HUES64 (cell line): ENCODE results near the gene KDM2A.
"Not testable (repeated sequence)": the region's sequence is repeated elsewhere in the genome, so short reads cannot be mapped to it uniquely, and the experiment has no call there.

Source experiments
- H3K27ac ChIP-seq: 2 replicates; pipeline ENCODE4 v1.7.0; 2013; ENCODE audit warnings: low read depth, low read length, inconsistent platforms
- H3K27me3 ChIP-seq: 2 replicates; pipeline ENCODE4 v1.6.1; 2013; ENCODE audit warnings: mild to moderate bottlenecking, low read length; ENCODE audit not compliant: insufficient read depth
- H3K36me3 ChIP-seq: 2 replicates; pipeline ENCODE4 v1.6.1; 2013; ENCODE audit warnings: mild to moderate bottlenecking, low read length; ENCODE audit not compliant: insufficient read depth
- H3K4me1 ChIP-seq: 2 replicates; pipeline ENCODE4 v1.6.1; 2013; ENCODE audit warnings: mild to moderate bottlenecking, low read length, moderate library complexity; ENCODE audit not compliant: insufficient read depth
- H3K4me3 ChIP-seq: 2 replicates; pipeline ENCODE4 v1.5.1; 2013; ENCODE audit warnings: mild to moderate bottlenecking, low read length, moderate library complexity
- H3K9ac ChIP-seq: 2 replicates; pipeline ENCODE4 v1.6.1; 2013; ENCODE audit warnings: mild to moderate bottlenecking, low read depth, low read length
- H3K9me3 ChIP-seq: 2 replicates; pipeline ENCODE4 v1.6.1; 2013; ENCODE audit warnings: low read depth, low read length; ENCODE audit not compliant: insufficient read depth
- WGBS: fragments of 150-250, 120-280 bp; methylation state at CpG from one replicate; pipeline ENCODE4 v1.1.7; 2013; ENCODE audit warnings: missing lambda C conversion rate; 5-methylcytosine and 5-hydroxymethylcytosine counted together

Gene KDM2A

DNA sequence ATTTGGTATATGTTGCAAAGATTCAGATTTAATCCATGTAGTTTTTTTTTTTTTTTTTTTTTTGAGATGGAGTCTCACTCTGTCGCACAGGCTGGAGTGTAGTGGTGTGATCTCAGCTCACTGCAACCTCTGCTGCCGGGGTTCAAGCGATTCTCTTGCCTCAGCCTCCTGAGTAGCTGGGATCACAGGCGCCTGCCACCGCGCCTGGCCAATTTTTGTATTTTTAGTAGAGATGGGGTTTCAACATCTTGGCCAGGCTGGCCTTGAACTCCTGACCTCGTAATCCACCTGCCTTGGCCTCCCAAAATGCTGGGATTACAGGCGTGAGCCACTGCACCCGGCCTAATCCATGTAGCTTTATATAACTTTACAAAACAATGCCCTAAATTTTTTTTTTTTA, 49.8 kb downstream of the KDM2A start:
- not testable (repeated sequence) for H3K27me3 ChIP-seq, H3K27ac ChIP-seq, H3K9ac ChIP-seq, H3K36me3 ChIP-seq, H3K4me1 ChIP-seq, H3K9me3 ChIP-seq, H3K4me3 ChIP-seq
- 96% methylated on average over 9 of the region's 9 CpGs for WGBS

DNA sequence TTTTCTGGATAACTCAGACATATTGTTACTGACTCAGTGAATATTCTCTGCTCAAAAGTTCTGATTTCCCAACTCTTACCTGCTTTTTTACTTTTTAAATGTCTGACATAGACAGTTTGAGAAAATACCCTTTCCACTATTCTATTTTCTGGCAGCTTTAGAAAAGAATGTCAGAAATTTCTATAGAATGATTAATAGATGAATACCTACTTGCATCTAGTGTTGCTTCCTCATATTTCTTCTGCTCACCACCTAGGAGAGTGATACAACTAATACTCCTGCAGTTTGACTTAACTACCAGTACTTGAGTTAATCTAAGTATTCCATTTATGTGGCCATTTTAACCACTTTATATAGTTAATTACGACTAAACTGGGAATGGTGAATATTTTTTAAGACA, 55.2 kb downstream of the KDM2A start:
- H3K9me3 ChIP-seq: no peaks in the 10 kb centered on the region
- H3K4me3 ChIP-seq: no peak overlapping the region
- no peaks in the 10 kb centered on the region for H3K4me1 ChIP-seq
- H3K27ac ChIP-seq: no peak overlapping the region
- no CpG with 5 or more reads among the region's 1 CpG for WGBS
- peaks cover 13% of the 10 kb centered on the region; the same call in 1 of the 2 replicates for H3K36me3 ChIP-seq
- no peak overlapping the region for H3K9ac ChIP-seq
- H3K27me3 ChIP-seq: no peaks in the 10 kb centered on the region

DNA sequence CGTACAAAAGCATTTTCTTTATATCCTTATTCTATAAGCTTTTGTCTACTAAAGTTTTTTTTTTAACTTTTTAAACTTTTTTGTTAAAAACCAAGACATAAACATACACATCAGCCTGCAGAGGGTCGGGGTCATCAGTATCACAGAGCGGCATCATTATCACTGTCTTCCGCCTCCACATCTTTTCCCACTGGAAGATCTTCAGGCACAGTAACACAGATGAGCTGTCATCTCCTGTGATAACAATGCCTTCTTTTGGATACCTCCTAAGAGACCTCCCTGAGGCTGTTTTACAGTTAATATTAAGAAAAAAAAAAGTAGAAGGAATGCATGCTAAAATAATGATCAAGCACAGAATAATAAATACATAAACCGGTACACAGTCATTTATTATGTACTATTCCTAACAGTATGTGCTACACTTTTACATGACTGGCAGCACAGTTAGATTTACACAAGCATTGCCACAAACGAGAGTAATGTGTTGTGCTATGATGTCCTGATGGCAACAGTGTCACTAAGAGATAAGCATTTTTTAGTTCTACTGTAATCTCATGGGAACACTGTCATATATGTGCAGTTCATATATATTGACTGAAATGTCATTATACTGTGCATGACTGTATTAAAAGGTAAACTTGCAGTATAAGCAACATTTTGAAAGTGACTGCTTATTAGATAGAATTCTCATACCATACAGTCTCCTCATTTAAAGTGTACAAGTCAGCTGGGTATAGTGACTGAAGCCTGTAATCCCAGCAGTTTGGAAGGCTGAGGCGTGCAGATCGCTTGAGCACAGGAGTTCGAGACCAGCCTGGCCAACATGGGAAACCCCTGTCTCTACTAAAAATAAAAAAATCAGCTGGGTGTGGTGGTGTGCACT, 58.6 kb downstream of the KDM2A start:
- Histone ChIP-seq H3K27me3 (no peaks in the 10 kb centered on the region), H3K4me3 (no peak overlapping the region), H3K27ac (no peak overlapping the region), H3K4me1 (no peaks in the 10 kb centered on the region), H3K36me3 (peaks cover 42% of the 10 kb centered on the region), H3K9me3 (no peaks in the 10 kb centered on the region), H3K9ac (no peak overlapping the region)
- 94% methylated on average over 9 of the region's 9 CpGs for whole genome bisulfite sequencing

DNA sequence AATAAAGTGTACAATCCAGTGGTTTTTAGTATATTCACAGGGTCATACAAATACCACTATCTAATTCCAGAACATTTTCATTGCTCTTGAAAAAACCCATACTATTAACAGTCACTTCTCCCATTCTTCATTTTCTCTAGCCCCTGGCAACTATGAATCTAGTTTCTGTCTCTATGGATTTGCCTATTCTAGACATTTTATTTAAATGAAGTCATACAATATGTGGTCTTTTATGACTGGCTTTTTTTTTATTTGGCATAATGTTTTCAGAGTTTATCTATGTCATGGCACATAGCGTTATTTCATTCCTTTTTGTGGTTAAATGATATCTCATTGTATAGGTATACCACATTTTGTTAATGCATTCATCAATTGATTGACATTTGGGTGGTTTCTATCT, 59.4 kb downstream of the KDM2A start:
- WGBS: 100% methylated on average over 1 of the region's 1 CpG
- no peaks in the 10 kb centered on the region for H3K4me1 ChIP-seq
- H3K27me3 ChIP-seq: no peaks in the 10 kb centered on the region
- H3K4me3 ChIP-seq: no peak overlapping the region
- H3K36me3 ChIP-seq: peaks cover 50% of the 10 kb centered on the region
- no peak overlapping the region for H3K27ac ChIP-seq
- no peaks in the 10 kb centered on the region for H3K9me3 ChIP-seq
- H3K9ac ChIP-seq: no peak overlapping the region

DNA sequence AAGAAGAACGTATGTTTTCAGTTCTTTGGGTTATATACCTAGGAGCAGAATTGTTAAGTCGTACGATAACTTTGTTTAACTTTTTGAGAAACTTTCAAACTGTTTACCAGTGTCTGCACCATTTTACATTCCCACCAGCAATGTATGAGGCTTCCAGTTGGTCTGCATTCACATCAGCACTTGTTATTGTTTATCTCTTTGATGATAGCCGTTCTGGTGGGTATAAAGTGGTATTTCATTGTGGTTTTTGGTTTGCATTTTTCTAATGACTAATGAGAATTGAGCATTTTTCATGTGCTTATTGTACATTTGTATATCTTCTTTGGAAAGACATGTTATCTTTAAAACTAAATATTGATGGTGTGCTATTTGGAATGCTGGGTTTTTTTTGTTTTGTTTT, 59.8 kb downstream of the KDM2A start:
- Histone ChIP-seq H3K4me3 (no peak overlapping the region), H3K4me1 (no peaks in the 10 kb centered on the region), H3K9ac (no peak overlapping the region), H3K27me3 (no peaks in the 10 kb centered on the region), H3K36me3 (peaks cover 54% of the 10 kb centered on the region), H3K27ac (no peak overlapping the region), H3K9me3 (no peaks in the 10 kb centered on the region)
- 90% methylated on average over 4 of the region's 4 CpGs for WGBS

DNA sequence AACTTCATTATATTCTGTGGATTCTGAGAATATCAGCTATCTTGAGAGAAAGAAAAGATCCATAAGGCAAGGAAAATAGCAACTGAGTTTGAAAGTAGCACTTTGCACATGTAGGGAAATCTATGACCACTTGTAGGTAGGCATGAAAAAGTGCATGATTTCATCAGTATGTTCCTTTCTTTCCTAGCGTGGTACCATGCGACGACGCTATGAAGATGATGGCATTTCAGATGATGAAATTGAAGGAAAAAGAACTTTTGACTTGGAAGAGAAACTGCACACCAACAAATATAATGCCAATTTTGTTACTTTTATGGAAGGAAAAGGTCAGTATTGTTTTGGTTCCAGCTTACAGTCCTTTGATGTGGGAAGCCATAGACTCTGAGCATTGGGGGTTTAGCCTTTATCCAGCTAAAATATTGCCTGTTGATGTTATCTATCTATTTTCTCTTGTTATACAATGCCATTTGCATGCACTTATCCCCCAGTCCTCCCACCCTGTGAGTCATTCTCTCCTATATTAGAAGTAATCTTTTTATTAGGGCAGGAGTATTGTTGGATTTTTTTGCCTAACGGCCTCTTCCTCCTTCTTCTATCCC, 60.9 kb downstream of the KDM2A start:
- WGBS: 89% methylated on average over 4 of the region's 5 CpGs

DNA sequence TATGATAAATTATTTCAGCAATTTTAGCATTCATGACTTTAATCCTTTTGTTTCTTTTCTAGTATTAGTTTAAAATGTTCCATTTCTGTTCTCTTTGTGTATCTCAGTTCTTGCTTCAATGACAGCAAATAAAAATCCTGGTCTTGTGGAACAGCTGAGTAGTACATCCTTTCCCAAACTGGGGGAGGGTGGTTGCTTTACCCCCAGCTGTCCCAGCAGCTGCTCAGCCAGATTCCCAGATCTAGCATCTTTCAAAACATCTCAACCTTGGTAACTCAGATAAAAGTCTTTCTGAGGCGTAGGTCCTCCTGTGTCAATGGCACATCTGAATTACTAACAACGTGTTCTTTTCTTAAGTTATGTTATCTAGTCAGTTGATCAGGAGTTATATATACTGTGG, 75.0 kb downstream of the KDM2A start:
- Histone ChIP-seq H3K9ac (no peak overlapping the region), H3K36me3 (peaks cover 38% of the 10 kb centered on the region), H3K9me3 (no peaks in the 10 kb centered on the region), H3K27me3 (no peaks in the 10 kb centered on the region), H3K27ac (no peak overlapping the region), H3K4me3 (no peak overlapping the region), H3K4me1 (peaks cover 16% of the 10 kb centered on the region)
- WGBS: 100% methylated on average over 2 of the region's 2 CpGs

More for the DNA sequence above, 60.9 kb downstream of the KDM2A start:
- H3K4me3 ChIP-seq: no peak overlapping the region
- no peak overlapping the region for H3K9ac ChIP-seq
- H3K27me3 ChIP-seq: no peaks in the 10 kb centered on the region
- H3K4me1 ChIP-seq: no peaks in the 10 kb centered on the region
- no peaks in the 10 kb centered on the region for H3K9me3 ChIP-seq
- peaks cover 60% of the 10 kb centered on the region for H3K36me3 ChIP-seq
- no peak overlapping the region for H3K27ac ChIP-seq

DNA sequence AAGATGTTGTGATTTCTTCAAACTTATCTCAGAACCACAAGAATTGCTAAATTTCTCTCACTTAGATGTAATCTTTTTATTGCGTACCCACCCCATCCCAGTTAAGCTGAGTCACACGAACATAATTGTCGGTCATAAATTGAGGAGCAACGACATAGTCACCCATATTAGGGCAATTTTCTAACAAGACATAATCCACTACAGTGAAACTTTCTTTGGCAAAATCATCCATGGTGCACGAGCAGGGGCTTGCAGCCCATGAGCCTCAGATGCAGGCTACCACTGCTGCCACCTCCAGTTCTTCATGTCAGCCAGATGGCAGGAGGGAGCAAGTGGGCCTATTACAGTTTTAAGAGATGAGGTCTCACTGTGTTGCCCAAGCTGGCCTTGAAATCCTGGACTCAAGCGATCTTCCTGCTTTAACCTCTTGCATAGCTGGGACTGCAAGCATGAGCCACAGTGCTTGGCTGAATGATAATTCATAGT, 77.0 kb downstream of the KDM2A start:
- Histone ChIP-seq H3K27ac (no peak overlapping the region), H3K9ac (no peak overlapping the region), H3K4me3 (no peak overlapping the region), H3K27me3 (no peaks in the 10 kb centered on the region), H3K36me3 (peaks cover 45% of the 10 kb centered on the region), H3K4me1 (peaks cover 16% of the 10 kb centered on the region), H3K9me3 (no peaks in the 10 kb centered on the region)
- 92% methylated on average over 6 of the region's 6 CpGs for WGBS

DNA sequence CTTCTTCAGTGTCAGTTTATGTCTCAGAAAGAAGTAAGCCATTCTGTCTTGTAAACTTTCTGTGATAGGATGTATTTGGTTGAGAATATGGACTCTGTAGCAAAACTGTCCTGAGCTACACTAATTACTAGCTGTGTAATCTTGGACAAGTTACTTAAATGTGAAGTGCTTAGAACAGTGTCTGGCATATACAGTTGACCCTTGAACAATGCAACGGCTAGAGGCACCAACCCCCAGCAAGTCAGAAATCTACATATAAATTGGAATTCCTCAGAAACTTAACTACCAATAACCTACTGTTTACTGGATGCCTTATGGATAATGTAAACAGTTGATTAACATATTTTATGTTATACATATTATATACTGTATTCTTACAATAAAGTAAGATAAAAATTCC, 78.5 kb downstream of the KDM2A start:
- Histone ChIP-seq H3K36me3 (peaks cover 42% of the 10 kb centered on the region), H3K9me3 (no peaks in the 10 kb centered on the region), H3K9ac (0 out of 2 replicates have a peak overlapping the region, but pooled peaks have one; percentile 20), H3K27me3 (no peaks in the 10 kb centered on the region), H3K4me1 (peaks cover 16% of the 10 kb centered on the region), H3K4me3 (no peak overlapping the region), H3K27ac (peak overlapping the region; percentile 61)
- 50% methylated on average over 1 of the region's 1 CpG for whole genome bisulfite sequencing

DNA sequence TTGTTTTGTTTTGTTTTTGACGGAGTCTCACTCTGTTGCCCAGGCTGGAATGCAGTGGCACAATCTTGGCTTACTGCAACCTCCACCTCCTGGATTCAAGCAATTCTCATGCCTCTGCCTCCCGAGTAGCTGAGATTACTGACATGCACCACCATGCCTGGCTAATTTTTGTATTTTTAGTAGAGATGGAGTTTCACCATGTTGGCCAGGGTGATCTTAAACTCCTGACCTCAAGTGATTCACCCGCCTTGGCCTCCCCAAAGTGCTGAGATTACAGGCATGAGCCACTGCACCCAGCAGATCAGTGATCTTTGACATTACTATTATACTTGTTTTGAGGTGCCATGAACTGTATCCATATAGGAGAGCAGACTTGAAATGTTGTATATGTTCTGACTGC, 79.7 kb downstream of the KDM2A start:
- 100% methylated on average over 3 of the region's 3 CpGs for whole genome bisulfite sequencing
- H3K36me3 ChIP-seq: peaks cover 39% of the 10 kb centered on the region
- not testable (repeated sequence) for H3K27ac ChIP-seq, H3K9ac ChIP-seq, H3K9me3 ChIP-seq, H3K27me3 ChIP-seq, H3K4me3 ChIP-seq
- peaks cover 16% of the 10 kb centered on the region for H3K4me1 ChIP-seq

DNA sequence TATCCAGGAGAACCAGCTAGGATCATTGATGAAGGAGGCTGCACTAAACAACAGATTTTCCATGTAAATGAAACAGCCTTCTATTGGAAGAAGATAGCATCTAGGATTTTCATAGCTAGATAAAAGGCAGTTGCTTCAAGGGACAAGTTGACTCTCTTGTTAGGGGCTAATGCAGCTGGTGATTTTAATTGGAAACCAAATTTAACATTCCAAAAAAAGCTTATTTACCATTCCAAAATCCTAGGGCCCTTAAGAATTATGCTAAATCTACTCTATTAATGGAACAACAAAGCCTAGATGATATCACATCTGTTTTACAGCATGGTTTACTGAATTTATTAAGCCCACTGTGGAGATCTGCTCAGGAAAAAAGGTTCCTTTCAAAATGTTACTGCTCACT, 80.7 kb downstream of the KDM2A start:
- H3K4me1 ChIP-seq: peaks cover 16% of the 10 kb centered on the region
- no peaks in the 10 kb centered on the region for H3K9me3 ChIP-seq
- H3K27ac ChIP-seq: no peak overlapping the region
- H3K36me3 ChIP-seq: peaks cover 31% of the 10 kb centered on the region
- no peaks in the 10 kb centered on the region for H3K27me3 ChIP-seq
- H3K9ac ChIP-seq: no peak overlapping the region
- no peak overlapping the region for H3K4me3 ChIP-seq
